ENCODE results near the gene FSIP1.
A peak's percentile ranks its signal among the peaks of the same experiment; 100 is the strongest.

The FSIP1 gene

DNA sequence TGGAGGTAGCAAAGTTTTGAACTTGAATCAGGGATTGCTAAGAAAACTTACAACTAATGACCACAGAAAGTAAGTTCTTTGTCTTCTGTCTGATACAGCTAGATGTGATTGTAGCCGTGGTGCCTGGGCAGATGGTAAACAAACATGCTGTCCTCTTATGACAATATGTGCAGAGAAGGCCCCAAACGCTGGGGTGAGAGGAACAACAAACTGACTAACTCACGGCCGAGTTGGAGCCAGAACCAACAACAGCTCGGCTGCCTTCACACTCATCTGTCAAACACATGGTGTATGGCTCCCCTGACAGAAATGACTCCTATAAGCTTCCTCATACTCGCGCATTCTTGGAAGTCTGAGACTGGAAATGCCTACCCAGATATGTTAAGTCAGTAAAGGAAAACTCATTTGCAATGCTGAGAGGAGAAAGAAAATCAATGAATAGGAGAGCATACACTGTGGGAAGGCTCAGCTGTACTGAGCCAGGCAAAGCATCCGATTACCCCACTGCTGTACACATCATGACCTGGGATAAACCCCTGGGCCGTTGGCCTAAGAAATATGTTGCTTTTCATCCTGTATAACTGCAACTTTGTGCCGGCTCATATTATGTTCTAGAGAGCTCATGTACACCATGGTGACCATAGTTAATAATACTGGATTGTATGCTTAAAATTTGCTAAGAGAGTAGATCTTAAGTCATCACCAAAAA lies 196.1 kb downstream of the FSIP1 start:
- no peak for FAIRE-seq
- DNase-seq (ENCODE audit: insufficient read length, low spot score): no peak

DNA sequence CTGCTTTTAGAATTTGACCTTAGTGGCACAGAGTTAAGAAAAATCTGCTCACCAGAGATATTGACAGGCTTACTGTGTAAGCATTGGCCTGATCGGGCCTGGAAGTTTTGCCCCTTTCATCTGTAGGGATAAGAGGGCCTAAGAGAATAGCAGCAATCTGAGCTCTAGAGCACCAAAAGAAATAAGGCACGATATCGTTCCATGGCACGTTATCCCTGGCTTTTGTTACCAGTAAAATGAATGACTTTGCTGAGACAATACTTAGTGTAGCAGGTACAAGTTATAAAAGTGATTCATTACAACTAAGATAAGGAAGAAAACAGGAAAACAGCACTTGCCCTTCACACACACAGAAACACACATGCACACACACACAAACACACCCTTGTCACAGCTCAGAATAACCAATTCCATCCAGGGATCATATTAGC lies 196.8 kb downstream of the FSIP1 start:
- DNase-seq (ENCODE audit: insufficient read length, low spot score): no peak
- FAIRE-seq: no peak

DNA sequence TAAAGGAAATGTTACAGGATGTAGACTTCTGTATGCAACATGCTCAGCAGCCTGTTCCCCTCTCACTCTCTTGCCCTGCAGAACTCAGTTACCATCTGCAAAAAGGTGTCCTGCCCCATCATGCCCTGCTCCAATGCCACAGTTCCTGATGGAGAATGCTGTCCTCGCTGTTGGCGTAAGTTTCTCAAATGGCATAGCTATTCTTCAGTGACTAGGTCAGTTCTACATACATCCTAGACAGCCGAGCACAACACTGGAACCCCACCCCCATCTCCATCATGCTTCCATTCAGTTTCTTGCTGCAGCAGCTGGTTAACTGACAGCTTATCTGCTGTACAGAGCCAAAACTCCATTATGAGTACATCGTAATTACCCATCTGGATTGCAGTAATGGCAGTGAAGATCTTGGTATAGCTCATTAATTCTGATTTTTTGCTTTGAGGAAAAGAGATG lies 197.2 kb downstream of the FSIP1 start:
- FAIRE-seq (no peak), DNase-seq (ENCODE audit: insufficient read length, low spot score) (no peak)

DNA sequence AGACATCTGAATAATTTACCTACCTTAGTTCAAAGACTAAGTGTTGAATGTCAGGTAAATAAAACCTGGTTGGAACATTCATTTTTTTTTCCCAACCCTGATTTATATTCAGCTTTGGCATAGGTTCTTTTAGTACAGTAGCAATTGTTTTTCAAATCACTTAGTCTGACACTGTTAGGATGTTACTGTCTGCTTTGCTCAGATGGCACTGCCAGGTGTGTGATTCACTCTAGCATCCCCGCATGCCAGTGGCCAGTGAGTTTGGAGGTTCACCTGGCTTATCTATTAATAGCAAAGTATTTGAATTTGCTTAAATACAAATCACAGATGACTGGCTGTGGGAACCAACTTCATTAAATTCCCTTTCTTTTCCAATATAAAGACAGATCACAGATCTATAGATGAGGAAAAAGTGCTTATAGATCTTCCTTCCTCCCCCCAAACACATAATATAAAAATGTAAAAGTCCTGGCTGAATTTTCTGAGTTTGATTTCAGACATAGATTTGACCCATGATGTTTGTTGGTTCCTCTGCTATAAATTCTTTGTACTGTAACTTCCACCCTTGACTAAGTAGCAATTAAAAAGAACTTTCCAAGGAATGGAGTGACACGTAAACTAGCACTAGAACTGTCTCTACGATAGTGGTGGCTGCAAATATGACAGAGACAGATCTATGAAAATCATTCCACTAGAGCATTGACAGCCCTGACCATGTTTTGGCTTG lies 197.8 kb downstream of the FSIP1 start:
- DNase-seq (ENCODE audit: insufficient read length, low spot score): no peak
- no peak for FAIRE-seq

DNA sequence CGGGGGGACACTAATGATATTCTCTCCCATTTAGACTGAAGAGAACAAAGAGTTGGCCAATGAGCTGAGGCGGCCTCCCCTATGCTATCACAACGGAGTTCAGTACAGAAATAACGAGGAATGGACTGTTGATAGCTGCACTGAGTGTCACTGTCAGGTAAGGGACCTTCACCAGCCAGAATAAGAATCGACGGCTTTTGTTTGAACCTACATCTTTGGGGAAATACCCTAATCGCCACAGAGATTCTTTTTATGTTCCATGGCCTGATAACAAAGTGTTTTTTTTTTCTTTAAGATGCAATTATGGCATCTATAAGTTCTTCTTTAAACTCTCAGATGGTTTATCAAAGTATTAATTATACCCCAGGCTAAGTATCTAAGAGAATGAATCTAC lies 198.4 kb downstream of the FSIP1 start:
- no peak for DNase-seq (ENCODE audit: insufficient read length, low spot score)
- no peak for FAIRE-seq

DNA sequence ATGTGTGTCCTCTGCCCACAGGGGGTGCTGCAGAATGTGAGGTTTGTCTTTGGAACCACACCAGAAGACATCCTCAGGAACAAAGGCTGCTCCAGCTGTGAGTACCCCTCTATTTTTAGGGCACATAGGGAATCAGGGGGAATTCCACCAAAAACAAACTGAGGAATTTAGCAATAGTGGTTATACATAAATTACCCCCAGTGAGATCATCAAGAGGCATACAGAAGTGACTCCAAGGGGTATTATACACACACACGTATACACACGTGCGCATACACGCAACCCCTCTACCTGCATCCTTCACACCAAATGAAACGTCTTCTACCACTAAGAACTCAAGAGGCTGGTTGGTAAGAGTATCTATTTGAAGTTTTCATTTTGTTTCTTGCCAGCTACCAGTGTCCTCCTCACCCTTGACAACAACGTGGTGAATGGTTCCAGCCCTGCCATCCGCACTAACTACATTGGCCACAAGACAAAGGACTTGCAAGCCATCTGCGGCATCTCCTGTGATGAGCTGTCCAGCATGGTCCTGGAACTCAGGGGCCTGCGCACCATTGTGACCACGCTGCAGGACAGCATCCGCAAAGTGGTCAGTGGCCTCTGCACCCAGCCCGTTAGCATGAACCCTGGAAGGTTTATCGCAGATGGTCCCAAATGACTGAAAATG lies 198.9 kb downstream of the FSIP1 start:
- no peak for FAIRE-seq
- DNase-seq (ENCODE audit: insufficient read length, low spot score): peak; percentile 14

DNA sequence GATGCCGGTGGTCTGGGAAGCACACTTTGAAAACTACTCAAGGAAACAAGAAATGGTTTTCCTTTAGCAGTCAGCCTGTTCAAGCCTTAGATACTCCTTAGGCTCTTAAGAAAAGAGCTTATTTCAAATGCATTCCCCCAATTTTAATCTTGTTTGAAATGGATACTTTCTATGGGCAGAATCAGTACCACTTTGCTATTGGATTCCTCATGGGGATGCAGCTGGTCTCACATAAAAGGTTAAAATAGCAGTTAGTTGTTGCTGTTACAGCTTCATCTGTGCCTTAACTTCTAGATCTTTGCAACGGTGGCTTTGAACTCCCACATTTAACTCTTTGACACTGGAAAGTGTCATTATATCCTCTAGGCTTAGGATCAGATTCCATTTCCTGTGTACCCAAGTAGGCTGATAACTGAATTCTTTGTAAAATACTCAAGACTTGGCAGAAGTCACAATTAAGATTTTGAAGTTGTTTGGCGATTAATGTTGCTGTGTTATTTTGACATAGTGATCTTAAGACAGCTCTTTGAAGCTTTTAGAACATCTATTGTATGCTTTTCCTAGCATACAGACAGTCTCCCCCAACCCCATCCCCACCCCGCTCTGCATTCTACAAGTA lies 199.6 kb downstream of the FSIP1 start:
- DNase-seq (ENCODE audit: insufficient read length, low spot score) (no peak), FAIRE-seq (no peak)

DNA sequence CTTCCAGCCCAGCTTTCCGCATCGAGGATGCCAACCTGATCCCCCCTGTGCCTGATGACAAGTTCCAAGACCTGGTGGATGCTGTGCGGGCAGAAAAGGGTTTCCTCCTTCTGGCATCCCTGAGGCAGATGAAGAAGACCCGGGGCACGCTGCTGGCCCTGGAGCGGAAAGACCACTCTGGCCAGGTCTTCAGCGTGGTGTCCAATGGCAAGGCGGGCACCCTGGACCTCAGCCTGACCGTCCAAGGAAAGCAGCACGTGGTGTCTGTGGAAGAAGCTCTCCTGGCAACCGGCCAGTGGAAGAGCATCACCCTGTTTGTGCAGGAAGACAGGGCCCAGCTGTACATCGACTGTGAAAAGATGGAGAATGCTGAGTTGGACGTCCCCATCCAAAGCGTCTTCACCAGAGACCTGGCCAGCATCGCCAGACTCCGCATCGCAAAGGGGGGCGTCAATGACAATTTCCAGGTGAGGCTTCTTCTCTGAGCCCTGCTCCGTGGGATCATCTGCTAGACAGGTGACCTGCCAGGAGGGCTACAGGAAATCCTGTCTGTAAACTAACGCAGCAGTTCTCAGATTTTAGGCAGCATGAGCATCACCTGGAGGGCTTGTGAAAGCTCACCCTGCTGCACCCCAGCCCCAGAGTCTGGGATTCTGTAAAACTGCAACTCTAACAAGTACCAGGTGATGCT lies 200.2 kb downstream of the FSIP1 start:
- FAIRE-seq (no peak), DNase-seq (ENCODE audit: insufficient read length, low spot score) (no peak)

DNA sequence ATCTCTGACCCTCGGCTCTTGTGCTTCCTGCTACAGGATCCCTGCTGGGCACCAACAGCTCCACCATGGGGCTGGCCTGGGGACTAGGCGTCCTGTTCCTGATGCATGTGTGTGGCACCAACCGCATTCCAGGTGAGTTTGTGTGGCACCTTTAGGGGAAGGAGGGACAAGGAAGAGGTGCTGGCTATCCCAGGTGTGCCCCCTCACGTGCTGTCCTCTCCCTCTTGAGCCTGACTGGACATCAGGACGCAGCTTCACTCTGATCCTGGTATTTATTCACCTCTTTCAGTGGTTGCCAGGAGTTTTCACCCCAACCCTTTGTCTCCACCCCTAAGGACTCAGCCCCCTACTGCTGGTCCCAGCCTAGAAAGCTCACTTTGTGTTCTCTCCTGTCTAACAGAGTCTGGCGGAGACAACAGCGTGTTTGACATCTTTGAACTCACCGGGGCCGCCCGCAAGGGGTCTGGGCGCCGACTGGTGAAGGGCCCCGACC lies 200.8 kb downstream of the FSIP1 start:
- no peak for FAIRE-seq
- DNase-seq (ENCODE audit: insufficient read length, low spot score): peak; percentile 56

DNA sequence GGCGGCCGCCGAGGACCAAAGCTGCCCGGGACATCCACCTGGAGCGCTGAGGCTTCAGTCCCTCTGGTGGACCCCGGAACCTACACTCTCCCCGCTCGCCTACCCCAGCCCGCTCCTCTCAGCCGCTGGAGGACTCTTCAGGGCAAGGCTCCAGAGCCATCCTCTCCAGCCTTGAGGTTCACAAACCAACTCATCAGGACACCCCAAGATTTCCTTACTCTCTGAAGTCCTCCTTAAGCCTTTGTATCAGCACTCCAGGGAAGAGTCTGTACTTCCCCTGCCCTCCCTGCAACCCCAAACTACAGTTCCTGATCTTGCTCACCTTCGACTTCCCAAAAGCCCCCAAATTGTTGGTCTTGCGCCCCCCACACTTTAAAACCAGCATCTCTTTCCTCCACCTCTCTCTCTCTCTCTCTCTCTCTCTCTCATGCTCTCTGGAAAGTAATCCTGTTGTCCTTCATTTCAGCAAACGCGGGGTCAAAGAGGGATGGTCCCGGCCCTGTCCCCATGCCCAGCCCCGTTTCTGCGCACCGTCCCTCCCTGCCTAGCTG lies 201.3 kb downstream of the FSIP1 start:
- FAIRE-seq (no peak), DNase-seq (ENCODE audit: insufficient read length, low spot score) (no peak)

DNA sequence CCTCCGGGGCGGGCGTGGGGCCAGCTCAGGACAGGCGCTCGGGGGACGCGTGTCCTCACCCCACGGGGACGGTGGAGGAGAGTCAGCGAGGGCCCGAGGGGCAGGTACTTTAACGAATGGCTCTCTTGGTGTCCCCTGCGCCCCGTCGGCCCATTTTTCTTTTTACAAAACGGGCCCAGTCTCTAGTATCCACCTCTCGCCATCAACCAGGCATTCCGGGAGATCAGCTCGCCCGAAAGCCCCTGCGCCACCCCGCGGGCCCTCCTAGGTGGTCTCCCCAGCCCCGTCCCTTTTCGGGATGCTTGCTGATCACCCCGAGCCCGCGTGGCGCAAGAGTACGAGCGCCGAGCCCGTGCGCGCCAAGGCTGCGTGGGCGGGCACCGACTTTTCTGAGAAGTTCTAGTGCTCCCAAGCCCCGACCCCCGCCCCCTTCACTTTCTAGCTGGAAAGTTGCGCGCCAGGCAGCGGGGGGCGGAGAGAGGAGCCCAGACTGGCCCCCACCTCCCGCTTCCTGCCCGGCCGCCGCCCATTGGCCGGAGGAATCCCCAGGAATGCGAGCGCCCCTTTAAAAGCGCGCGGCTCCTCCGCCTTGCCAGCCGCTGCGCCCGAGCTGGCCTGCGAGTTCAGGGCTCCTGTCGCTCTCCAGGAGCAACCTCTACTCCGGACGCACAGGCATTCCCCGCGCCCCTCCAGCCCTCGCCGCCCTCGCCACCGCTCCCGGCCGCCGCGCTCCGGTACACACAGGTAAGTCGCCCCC lies 202.0 kb downstream of the FSIP1 start, which contains the start of gene THBS1:
Gene THBS1, plus strand, starts transcription at position 595 of the 757 bp plus-strand sequence. CDS start 779 bp downstream, outside the sequence.
- DNase-seq (ENCODE audit: insufficient read length, low spot score) (peak; percentile 80), FAIRE-seq (no peak)

DNA sequence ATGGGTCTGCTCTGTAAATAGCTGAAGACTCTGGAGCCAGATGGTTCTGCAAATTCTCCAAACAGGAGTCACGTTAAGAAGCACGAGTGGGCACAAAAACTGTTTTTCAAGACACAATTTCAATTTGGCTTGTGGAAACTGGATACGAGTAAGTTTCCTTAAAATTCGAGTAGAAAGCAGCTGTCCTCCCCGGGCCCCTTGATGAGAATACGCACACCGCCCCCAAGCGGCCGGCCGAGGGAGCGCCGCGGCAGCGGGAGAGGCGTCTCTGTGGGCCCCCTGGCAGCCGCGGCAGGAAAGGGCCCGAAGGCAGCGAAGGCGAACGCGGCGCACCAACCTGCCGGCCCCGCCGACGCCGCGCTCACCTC lies 202.5 kb downstream of the FSIP1 start:
- FAIRE-seq: peak; percentile 20

DNA sequence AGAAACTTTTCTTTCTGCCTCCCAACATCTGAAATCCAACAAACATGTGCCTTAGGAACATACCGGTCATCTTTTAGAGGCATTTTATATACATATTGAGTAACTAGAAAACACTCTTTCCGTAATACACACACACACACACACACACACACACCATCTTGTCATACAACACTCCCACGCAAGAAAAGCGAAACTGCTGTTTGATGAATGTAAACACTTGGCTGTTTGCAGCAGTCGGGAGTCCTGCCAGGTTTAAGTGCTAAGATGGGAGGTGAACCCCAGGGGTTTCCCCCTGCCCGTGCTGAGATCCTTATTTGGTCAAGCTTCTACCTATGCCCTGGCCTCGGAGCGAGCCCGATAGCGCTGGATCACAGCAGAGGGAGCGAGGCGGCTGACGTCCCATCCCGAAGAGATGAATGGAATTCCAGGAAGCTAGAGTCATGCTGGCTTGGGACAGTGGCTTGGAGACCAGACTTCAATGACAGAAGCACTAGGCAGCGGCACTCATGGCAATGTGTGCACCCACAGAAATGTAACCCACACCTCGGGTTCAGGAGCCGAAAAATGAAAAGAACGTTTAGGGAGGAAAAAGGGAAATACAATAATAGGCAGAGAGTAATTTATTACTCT lies 203.0 kb downstream of the FSIP1 start:
- peak; percentile 65 for DNase-seq (ENCODE audit: insufficient read length, low spot score)
- peak; percentile 88 for FAIRE-seq

More for the DNA sequence above, 202.5 kb downstream of the FSIP1 start:
- DNase-seq (ENCODE audit: insufficient read length, low spot score): peak; percentile 58

DNA sequence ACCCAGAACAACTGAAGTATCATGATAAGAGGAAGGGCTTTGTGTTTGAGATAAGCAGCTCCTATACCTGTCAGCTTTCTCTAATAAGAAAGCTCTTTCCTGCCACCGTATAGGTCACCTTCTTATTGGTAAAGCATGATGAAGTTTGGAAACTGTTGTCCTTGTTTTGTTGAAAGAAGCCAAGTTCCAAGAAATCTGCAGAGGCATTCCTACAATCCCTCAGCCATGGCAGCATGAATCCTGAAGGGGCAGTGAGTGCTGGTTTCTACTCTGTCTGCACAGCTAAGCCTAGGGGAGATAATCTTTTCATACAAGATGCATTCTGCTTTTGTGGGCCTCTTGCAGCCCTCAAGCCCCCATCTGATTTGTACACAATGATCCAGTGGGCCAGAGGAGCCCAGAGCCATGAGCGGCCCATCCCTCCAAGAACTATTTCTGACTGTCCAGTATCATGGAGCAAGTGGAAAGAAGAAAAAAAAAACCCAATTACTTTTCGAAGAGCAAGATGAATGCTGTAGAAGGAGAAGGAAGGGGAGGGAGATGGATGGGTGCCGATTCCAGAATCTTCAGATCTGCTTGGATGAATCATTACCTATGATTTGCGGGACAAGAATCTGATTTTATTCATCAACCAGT lies 203.7 kb downstream of the FSIP1 start:
- no peak for DNase-seq (ENCODE audit: insufficient read length, low spot score)
- FAIRE-seq: no peak

DNA sequence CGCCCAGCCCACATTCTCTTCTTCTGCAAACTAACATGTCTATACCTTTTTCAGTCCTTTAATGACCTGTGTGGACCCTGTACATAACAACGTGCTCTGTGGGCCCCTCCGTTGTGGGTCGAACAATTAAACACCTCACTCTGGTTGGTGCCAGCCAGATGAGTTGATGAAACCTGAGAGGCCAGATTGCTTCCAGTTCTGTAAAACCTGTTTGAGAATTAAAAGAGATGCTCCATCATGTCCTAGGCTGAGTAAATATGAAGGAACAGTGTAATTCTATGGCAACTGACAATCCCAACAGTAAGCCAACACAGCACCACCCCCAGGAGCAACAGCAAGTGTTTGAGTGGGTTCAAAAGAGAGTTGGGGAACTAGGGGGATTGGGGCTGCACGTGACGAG lies 207.5 kb downstream of the FSIP1 start:
- DNase-seq (ENCODE audit: insufficient read length, low spot score): no peak

DNA sequence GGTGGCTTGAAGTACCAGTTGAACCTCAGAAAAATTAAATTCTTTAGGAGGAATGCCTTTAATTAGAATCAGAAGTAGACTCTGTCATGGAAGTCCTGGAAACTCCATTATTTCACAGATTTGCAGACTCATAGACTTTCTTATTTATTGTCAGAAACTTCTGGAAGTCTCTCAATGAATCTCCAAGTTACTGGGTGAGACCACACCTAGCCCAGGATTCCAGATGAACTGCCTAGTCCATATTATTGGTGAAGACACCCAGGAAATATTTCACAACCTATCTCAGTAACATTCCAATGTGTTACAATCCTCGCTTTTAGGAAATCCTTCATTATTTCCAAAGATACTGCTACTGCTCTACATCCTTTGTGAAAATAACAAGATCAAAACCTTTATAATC lies 208.2 kb downstream of the FSIP1 start:
- no peak for FAIRE-seq
- no peak for DNase-seq (ENCODE audit: insufficient read length, low spot score)

More for the DNA sequence above, 207.5 kb downstream of the FSIP1 start:
- FAIRE-seq: no peak

DNA sequence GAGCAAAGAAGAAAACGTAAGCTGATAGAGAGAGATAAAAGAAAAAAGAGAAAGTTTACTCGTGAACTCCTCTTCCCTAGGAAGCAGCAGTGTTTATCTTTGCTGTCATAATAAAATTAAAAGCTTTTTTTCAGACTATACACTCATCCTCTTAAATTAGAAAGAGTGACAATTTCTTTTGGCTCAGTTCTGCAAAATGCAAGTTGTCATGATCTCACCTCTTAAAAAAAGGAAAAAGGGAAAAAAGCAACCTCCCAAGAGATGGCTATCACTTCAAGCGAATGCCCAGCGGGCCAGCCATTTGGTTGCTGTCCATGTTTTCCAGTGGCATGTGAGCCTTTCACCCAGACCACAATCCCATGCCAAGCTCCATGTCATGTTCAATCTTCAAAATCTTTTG lies 208.8 kb downstream of the FSIP1 start:
- FAIRE-seq: no peak
- no peak for DNase-seq (ENCODE audit: insufficient read length, low spot score)

DNA sequence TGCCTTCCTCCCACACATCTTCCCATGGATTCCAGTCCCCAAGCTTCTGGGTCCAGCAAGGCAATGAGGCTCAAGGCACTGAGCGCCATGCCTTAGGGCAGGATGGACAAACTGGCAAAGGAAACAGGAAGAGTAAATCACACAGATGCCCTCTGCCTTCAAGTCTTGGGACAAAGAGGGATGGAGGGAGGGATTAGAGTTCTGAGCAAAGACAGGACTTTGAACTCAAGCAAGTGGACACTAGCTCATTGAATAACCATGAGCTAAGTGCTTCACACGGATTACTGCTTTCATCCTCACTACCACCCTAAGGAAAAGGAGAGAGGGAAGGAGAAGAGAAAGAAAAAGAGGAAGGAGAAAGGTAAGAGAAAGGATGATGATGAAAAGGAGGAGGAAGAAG lies 209.4 kb downstream of the FSIP1 start:
- no peak for DNase-seq (ENCODE audit: insufficient read length, low spot score)
- FAIRE-seq: no peak
